ACHN (cell line): ENCODE data around the gene TNFRSF19.
"Not testable (repeated sequence)": the region's sequence is repeated elsewhere in the genome, so short reads cannot be mapped to it uniquely, and the experiment has no call there.

Source experiments
- DNase-seq: peaks from one replicate; pipeline ENCODE4 v3.0.0-alpha.2; 2015
- in situ Hi-C: cut with HindIII; loops from 2 replicates; pipeline ENCODE4 v1.10.0; 2017; ENCODE audit warnings: low sequenced_read_pairs, low pct_ligation_motif_present, low pct_unique_long_range_greater_than_20kb

The TNFRSF19 gene, protein sequence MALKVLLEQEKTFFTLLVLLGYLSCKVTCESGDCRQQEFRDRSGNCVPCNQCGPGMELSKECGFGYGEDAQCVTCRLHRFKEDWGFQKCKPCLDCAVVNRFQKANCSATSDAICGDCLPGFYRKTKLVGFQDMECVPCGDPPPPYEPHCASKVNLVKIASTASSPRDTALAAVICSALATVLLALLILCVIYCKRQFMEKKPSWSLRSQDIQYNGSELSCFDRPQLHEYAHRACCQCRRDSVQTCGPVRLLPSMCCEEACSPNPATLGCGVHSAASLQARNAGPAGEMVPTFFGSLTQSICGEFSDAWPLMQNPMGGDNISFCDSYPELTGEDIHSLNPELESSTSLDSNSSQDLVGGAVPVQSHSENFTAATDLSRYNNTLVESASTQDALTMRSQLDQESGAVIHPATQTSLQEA

DNA sequence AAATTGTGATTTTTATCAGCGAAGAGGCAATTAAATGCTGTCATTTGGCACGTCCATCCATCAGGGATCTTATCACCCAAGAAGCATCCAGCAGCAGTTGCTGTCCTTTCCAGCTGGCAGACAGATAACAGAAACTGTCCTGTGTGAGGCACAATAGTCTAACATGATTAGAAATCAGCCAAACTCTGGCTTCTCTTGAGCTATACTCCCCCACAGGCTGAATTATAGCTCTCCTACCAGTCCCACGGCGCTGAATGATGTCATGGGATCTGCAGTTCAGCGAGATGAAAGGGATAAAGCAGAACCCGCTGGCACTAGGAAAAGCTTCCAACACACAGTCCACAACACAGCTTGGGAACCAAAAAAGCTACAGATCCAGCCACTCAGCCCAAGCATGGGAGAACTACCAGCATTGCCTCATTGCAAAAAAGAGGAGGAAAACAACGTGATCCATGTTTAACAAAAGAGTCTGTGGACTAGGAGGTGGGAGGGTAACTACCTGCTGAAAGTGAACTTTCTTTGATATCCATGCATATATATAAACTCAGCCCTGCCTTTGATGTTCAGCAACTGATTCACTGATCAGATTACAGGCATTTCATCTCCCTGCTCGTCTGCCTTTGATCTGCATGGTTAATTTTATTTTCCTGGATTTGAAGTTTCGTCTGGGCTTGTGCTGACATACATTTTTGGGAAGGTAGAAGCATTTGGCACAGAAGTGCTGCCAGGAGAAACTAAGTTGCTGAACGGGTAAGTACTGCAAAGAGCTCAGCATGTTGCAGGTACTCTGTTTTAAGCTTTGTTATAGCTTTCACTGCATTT lies at the start of gene TNFRSF19:
TSS of gene TNFRSF19 (plus strand) at position 314 of the 822 bp plus-strand sequence. CDS start 19,772 bp downstream, outside the sequence.
- no peak for DNase-seq
- in situ Hi-C loops: no loop called here

DNA sequence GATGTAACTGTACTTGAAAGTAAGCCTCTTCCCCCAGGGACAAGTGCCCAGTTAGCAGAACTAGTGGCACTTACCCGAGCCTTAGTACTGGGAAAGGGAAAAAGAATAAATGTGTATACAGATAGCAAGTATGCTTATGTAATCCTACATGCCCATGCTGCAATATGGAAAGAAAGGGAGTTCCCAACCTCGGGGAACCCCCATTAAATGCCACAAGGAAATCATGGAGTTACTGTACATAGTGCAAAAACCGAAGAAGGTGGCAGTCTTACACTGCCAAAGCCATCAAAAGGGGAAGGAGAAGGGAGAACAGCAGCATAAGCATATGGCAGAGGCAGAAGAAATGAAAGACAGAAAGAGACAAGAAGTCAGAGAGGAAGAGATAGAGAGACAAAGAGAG lies 40.3 kb upstream of the TNFRSF19 start:
- in situ Hi-C loops, DNase-seq: not testable (repeated sequence)

- no peak for DNase-seq
- in situ Hi-C loops: no loop called here
These were observed 38.8 kb upstream of the TNFRSF19 start for GRCh38 chr13:23531446-23531845.

DNA sequence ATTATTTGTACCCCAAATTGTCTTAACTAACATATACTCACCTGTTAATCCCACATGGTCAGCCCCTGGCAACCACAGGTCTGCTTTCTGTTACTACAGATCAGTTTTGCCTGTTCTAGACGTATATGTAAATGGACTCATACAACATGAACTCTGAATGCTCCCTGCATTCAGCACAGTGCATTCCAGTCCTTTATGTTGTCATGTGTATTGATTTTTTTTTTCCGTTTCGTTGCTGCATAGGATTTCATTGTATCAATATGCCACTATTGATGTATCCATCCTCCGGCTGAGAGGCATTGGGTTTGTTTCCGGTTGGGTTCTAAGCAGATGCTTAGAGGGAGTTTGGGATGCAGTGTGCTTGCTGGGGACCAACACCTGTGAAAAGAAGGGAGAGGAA lies 36.1 kb upstream of the TNFRSF19 start:
- DNase-seq: no peak
- in situ Hi-C loops: no loop called here

GRCh38 chr13:23541221-23541824 lies 28.9 kb upstream of the TNFRSF19 start:
- in situ Hi-C loops: no loop called here
- no peak for DNase-seq

GRCh38 chr13:23544668-23545067 lies 25.5 kb upstream of the TNFRSF19 start:
- DNase-seq: no peak
- in situ Hi-C loops: no loop called here

DNA sequence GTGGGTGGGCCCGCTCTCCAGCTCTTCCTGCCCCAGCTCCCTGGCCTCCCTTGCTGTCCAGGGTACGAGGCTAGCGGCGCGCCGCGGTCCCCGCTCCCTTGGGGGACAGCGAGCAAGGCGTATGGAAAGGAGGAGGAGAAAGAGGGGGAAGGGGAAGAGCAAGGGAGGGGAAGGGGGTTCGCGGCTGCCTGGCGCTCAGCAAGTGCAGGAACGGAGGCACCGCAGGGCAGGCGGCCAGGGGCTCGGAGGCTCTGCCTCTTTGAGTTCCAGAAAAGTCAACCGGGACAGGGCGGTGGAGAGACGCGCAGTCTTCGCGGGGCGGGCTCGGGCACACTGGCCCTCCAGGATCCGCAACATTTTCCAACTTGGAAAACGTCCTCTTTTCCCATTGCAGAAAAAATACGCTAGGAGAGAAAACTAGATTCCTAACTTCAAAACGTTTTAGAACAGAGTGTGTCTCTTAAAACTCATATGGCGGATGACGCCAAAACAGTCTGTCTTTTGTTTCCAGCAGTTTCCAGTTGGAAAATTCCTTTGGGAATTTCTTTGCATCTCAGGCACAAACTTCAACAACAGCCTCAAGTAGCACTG lies 23.1 kb upstream of the TNFRSF19 start:
- DNase-seq: peak; percentile 20
- in situ Hi-C loops: no loop called here

GRCh38 chr13:23549724-23550123 lies 20.5 kb upstream of the TNFRSF19 start:
- in situ Hi-C loops: no loop called here

DNA sequence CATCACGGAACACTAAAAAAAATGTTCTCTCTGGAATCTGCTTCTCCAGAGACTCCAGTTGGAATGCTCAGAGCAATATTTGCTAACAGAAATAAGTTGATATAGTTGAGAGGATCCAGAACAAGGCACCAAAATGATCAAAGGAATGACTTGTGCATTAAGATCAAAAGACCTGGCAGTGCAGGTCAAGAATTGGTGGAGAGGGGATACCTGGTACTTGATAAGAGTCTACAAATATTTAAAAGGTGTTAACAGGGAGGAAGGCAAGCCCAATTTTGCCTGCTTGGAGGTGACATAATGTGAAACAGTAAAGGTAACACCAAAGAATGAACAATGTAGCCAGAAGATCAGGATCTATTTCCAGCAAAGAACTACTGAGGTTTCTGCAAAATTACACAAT lies 20.0 kb upstream of the TNFRSF19 start:
- no peak for DNase-seq
- in situ Hi-C loops: no loop called here

More at GRCh38 chr13:23549724-23550123, 20.5 kb upstream of the TNFRSF19 start:
- DNase-seq: no peak

- DNase-seq: no peak
- in situ Hi-C loops: no loop called here
These were observed 18.8 kb upstream of the TNFRSF19 start for GRCh38 chr13:23551213-23552008.

DNA sequence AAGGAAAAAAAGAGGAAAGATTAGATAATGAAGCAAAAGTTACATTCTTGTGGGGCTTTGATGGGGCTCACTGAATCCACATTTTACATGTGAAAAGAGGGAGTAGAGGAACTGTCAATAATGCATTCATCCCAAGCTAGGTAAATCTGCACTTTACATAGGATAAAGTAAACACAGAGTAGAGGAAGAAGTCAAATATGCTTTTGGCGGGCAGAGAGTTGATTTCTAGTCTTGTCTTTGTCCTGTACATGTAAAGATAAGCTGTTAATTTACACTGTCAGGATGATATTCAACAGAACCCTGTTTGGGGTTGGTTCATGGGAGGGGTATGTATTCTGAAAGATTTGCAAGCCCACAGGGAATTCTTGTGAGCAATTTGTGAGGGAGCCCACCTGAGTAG lies 18.0 kb upstream of the TNFRSF19 start:
- in situ Hi-C loops: no loop called here
- DNase-seq: no peak

DNA sequence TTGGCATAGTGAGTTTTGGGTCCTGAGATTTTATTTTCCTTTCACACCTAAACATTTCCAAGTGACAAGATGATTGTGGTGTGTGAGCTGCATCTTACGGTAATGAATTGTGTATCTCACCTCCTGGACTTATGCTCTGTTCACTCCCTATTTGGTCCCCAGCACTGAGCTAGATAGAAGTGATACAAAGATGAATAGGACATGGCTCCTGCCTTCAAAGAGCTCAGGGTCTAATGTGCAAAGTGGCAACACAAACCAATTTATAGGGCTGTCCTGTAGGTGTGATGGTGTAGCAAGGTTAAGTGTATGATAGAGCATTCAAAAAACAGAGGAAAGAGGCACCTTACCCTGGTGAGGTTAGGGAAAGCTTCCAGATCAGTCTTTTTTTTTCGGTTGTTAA lies 17.6 kb upstream of the TNFRSF19 start:
- DNase-seq: no peak
- in situ Hi-C loops: no loop called here

DNA sequence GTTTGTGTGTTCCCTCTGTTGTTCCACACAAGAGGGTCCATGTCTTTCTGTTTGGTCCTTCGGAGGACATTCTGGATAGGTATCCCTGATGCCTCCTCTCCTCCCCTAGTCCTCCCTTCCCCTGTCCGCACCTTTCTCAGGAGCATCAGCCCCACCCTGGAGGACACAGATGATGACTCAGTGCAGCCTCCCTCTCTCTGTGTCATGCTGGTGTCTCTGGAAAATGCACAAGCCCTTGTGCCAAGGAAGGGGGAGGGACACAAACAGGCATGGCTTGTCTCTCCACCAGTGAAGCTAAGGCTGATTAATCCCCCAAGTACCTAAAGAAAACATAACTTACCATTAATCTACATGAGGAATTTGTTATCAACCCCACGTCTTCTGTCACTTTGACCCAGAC lies 16.2 kb upstream of the TNFRSF19 start:
- DNase-seq: no peak
- in situ Hi-C loops: no loop called here

- no peak for DNase-seq
- in situ Hi-C loops: no loop called here
These were observed 13.2 kb upstream of the TNFRSF19 start for GRCh38 chr13:23557043-23557442.

DNA sequence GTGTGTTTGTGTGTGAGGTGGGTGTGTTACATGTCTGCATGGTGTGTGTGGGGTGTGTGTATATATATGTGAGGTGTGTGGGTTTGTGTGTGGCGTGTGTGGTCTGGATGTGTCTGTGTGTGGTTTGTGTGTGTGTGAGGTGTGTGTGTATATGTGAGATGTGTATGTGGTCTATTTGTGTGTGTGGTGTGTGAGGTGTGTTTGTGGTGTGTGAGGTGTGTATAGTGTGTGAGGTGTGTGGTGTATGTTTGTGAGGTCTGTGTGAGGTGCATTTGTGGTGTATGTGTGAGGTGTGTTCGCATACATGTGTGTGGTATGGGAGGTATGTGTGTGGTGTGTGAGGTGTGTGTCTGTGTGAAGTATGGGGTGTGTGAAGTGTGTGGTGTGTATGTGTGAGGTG lies 12.5 kb upstream of the TNFRSF19 start:
- in situ Hi-C loops: no loop called here
- no peak for DNase-seq

DNA sequence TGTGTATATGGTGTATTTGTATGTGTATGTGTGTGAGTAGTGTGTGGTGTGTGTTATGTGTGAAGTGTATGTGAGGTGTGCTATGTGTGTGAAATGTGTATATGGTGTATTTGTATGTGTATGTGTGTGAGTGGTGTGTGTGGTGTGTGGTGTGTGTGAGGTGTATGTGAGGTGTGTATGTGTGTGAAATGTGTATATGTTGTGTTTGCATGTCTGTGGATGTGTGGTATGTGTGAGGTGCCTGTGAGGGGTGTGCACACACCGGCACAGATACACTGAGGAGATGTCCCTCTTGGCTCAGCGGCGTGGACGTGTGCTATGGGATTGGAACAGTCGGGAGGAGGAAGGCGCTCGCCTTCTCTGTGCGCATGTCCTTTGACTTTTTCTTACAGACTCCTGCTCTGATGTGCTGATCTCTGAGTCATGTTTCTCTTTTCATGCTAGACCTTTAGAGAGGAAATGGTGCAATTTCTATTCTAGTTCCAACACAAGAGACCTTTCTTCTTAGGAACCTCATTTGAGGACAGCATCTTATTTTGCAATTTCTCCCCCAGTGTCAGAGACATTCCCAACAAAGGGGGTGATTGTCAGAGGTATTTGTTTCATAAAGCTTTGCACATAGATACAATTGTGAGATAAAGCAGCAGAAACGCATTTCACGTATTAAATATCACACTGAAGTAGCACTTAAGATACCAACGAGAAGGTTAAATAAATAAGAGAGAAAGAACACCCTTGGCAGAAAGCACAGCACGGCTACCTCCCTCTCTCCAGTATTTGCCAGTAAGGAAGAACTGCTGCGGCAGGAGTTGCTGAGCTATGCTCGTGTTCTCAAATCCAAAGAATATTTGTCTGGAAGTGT lies 11.3 kb upstream of the TNFRSF19 start:
- DNase-seq: peak; percentile 6
- in situ Hi-C loops: no loop called here

GRCh38 chr13:23560571-23561089 lies 9.6 kb upstream of the TNFRSF19 start:
- in situ Hi-C loops: no loop called here

More at GRCh38 chr13:23560571-23561089, 9.6 kb upstream of the TNFRSF19 start:
- DNase-seq: no peak
